ENCODE measurements around the gene HOXB3.
A peak's percentile ranks its signal among the peaks of the same experiment; 100 is the strongest.

The HOXB3 gene

GRCh38 chr17:48528936-48529682 is 60.9 kb downstream of the HOXB3 start:
- no peak overlapping the region for H3K27ac ChIP-seq
- H3K4me3 ChIP-seq = no peak overlapping the region
- no peak for DNase-seq (ENCODE audit: low spot score)
- TF ChIP-seq CTCF (IDR thresholded peaks at IDR 0.05) = no peak

- TF ChIP-seq CTCF (IDR thresholded peaks at IDR 0.05) = no peak
- no peak for DNase-seq (ENCODE audit: low spot score)
- no peak overlapping the region for H3K27ac ChIP-seq
- no peak overlapping the region for H3K4me3 ChIP-seq
Measured at GRCh38 chr17:48528153-48528935, 61.7 kb downstream of the HOXB3 start.

GRCh38 chr17:48527547-48527932 is 62.5 kb downstream of the HOXB3 start:
- H3K27ac ChIP-seq = no peak overlapping the region
- no peak overlapping the region for H3K4me3 ChIP-seq
- TF ChIP-seq CTCF (IDR thresholded peaks at IDR 0.05) = no peak
- no peak for DNase-seq (ENCODE audit: low spot score)

- peak overlapping the region; percentile 38 for H3K4me3 ChIP-seq
- no peak for DNase-seq (ENCODE audit: low spot score)
- H3K27ac ChIP-seq = no peak overlapping the region
- no peak for TF ChIP-seq CTCF (IDR thresholded peaks at IDR 0.05)
Measured at GRCh38 chr17:48526608-48527546, 63.2 kb downstream of the HOXB3 start.

DNA sequence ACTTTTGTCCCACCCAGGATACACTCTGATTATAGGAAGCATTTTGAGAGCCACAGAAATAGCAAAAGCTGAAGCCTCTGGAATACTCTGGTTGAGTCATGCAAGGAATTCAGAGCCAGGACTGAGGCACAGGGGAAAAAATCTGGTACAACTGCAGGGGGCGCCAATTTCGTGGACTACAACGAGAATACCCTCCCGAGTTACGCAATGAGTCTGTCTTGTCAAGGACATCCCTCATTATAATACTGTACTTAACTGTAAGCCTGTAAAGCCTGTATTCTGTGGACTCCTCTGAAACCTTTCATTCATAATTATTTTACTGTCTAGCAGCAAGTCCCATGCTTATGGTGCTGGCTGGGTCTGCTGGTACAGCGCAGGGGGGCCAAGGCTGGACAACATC is 67.0 kb downstream of the HOXB3 start:
- Histone ChIP-seq H3K27ac (no peak overlapping the region), H3K4me3 (no peak overlapping the region)
- no peak for TF ChIP-seq CTCF (IDR thresholded peaks at IDR 0.05)
- DNase-seq (ENCODE audit: low spot score) = no peak

DNA sequence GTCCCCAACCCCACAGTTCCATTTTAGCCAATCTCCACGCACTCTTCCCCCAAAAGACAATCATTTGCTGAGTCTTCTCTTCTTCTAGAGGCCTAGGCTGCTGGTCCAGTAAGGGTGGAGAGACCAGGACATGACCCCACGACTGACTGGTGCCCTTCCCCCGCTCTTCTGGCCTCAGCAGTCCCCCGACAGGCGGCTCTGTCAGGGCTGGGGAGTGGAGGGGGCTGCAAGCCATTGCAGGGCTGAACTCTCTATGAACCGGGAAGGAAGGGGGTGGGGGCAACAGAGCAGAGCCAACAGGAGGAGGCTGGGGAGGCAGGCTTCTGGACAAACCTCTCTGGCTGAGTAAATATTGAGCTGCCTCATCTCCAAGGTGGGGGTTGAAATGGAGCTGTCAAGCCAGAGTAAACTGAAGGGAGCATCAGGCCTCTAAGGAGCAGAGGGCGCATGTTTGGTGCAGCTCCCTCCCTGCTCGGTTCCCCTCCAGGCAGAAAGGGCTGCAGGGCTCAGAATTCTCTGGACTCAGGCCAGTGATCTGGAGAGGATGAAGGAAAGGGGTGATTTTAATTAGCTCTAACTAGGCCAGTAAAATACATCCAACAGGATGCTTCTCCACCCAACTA is 67.9 kb downstream of the HOXB3 start:
- H3K27ac ChIP-seq = no peak overlapping the region
- no peak overlapping the region for H3K4me3 ChIP-seq
- DNase-seq (ENCODE audit: low spot score) = no peak
- TF ChIP-seq CTCF (IDR thresholded peaks at IDR 0.05) = no peak
